Measurements from ENCODE around the gene MAPK10.

The MAPK10 gene

DNA sequence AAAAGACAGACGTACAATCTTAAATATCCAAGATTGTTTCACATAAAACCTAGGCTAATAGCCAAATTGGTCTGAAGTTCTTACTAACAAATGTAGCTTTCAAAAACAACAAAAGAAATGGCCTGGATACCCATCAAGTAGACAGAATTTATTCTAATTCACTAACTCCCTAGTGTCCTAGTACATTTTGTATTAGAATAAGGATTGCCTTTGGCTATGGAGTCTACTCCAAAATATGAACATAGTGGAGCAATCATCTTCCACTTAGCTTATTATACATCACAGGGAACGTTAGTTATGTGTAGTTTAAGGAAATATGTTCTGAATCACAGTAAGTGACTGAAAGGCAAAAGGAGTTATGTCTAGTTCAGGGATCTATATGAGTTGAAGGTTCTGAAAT is 81.7 kb downstream of the MAPK10 start:
- DNase-seq (ENCODE audit: low read depth): no peak

DNA sequence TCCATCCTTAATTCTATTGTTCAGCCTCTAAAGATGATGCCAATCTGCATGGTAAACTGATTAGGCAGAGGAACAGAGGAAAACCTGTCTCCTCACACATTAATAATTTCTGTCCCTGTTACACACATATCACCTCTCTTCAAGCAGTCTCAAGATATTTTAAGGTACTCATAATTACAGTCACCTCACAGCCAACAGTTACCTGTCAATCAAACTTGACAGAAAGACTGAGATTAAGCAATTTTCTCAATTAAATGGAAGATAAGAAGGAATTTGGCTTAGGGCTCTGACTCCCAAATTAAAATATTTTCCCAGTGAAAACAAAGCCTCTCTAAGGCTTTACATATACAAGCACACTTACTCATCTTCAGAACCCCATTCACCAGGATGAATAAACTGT is 85.2 kb downstream of the MAPK10 start:
- no peak for DNase-seq (ENCODE audit: low read depth)

DNA sequence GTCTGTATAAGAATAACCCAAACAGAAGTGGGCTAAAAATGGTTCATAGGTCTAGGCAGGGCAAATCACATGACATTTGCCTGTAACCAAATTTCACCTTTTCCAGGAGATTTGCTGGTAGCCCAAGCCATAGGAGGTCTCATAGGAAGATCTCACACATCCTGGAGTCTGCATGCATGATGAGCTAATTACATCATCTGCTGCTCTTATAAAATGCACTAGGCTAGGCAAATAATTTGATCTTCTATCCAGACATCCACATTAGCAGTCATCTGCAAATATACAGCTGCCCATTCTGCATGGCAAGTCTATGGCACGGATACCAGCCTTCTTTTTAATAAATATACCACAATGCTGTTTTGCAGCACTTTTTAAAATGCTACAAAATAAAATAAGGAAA is 87.2 kb downstream of the MAPK10 start:
- no peak for DNase-seq (ENCODE audit: low read depth)

DNA sequence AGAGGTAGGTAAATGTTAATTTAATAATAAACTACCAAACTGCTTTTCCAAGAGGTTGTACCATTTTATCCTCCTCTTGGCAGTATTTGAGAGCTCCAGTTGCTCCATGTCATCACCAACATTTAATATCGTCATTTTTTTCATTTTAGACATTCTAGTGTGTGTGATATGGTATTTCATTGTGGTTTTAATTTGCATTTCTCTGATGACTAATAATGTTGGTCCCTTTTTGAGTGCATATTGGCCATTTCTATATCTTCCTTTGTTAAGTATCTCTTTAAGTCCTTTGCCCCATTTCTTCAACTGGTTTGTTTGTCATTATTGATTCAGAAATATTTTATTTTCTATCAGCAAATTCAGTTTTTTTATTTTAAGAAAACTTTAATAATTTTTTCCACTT is 88.8 kb downstream of the MAPK10 start:
- DNase-seq (ENCODE audit: low read depth): no peak

DNA sequence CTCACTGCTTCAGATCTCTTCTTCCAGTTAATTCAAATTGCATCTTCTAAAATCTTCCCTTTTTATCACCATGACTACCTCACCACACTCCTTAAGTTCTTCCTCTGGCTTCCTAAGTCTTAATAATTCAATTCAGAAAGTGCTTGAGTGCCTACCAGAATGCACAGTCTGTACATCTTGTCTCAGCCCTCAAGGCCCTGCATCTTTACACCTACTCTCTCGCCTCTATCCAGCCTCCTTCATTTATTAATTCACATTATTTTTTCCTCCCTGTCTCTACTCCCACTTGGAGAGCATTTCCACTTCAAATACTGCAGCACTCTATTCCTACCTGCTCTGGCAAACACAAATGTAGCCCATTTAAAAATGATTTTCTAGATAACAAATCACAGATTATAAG is 90.5 kb downstream of the MAPK10 start:
- DNase-seq (ENCODE audit: low read depth): no peak

DNA sequence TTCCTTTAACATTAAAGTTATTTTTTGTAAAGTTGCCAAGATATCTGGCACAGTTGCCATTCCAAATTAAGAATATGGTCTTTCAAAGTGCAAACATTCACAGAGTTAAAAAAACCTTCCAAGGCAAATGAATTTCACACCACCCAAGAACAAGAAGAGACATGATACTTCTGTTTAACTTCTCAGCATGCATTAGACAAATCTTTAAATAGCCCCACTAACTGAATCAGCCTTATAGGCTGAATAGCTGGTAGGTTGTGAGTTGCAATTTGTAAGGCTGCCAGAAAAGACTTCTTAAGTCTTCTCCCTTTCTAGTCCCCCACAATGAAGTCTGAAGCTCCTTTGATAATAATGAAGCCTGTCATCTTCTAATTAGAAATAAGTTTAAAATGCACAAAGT is 95.6 kb downstream of the MAPK10 start:
- no peak for DNase-seq (ENCODE audit: low read depth)

DNA sequence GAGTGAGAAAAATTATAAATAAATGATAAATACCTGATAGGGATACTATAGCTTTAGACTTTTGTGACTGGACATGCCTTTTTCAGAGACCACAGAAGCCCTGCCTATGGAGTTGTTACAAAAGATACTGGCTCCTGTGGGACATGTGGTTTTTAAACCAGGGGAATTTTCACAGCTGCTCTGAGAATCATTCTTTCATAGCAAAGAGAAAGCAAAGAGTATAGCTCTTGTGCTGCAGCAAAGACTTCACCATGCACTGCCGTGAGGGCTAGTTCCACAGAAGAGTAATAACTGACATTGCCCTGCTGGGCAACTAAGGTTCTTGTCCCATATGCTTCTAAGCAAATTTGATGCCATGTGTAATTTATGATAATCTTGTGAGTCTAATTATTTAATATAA is 98.2 kb downstream of the MAPK10 start:
- no peak for DNase-seq (ENCODE audit: low read depth)

DNA sequence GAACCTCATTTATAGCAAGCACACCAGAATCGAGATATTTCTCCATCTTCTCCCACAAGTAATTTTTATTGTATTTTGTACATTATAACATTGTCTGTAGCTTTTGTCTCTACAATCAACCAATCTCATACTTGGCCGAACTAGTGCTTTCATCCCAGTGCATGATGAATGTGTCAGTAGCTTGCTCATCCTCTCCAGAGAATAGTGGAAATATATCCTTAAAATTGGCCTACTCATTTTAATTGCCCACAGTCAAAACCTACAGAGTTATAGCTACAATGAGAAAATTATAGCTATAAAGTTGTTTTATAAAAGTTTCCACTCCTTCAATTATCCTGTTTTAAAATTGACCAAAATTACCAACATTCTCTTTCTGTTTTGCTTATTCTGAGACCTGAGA is 103.8 kb downstream of the MAPK10 start:
- DNase-seq (ENCODE audit: low read depth): no peak

DNA sequence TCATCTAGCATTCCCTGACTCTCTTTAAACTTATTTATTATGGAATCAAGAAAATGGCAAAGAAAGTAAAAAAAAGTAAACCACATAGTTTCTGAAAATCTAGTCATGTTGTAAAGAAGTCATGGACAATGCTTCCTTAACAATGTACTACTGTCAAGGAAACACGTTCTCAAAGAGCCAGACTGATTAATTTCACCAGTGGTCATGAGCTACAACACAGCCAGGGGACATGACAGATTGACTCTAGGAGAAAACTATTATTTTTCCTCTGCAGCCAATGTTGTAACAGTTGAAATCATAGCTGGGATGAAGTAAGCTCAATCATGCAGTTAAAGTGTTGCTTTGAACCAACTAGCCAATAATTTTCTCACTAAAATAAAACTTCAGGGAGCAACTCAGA is 109.2 kb downstream of the MAPK10 start:
- no peak for DNase-seq (ENCODE audit: low read depth)

DNA sequence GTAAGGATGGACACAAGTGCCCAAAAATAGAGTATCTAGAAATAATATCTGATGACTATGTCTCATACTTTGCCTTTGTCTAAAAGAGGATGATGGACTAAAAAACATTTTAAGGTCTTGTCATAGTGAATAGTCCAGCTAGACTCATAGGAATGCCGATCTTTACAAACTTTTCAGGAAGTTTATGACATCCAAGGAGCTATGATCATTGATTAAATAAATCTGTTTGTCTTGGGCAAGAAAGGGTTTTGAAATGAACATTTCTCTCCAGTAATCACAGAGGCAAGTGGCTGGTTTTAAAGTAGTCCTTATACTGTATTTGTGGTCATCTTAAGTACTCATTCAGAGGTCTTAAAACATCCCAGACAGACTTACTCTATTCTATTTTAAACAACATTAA is 109.8 kb downstream of the MAPK10 start:
- DNase-seq (ENCODE audit: low read depth): peak; percentile 30

DNA sequence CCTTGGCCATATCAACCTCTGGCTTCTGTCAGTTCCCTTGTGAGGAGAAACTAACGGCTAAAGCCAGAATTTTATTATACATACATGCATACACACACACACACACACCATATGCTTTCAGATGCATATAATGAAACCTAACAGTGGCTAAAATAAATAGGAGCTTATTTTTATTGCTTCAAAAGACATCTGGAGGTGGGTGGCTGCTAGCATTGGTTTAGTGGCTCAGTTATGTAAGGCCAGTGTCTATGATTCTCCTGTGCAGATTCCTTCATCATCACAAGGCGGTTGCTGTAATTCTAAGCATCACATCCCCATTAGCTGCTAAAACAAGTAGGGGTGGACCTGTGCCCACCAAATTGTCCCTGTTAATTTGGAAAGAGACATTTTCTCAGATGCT is 110.8 kb downstream of the MAPK10 start:
- DNase-seq (ENCODE audit: low read depth): no peak

DNA sequence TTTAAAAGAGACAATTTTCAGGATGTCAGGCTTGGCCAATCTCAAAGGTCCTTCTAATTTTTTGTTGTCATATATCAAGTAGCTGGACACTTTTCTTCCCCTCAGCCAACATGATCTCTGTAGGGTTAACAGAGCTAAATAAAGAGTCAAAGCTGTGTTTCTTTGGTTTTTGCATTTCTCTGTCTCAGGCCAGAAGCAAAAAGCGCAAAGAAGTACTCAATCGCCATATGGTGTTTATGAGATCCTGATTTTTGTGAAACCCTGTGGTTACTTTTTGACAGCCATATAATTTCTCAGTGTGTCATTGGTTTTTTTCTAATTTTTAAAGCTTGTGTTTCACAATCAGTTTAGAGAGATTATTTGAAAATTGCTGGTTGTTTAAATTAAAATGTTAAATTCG is 111.9 kb downstream of the MAPK10 start:
- no peak for DNase-seq (ENCODE audit: low read depth)

DNA sequence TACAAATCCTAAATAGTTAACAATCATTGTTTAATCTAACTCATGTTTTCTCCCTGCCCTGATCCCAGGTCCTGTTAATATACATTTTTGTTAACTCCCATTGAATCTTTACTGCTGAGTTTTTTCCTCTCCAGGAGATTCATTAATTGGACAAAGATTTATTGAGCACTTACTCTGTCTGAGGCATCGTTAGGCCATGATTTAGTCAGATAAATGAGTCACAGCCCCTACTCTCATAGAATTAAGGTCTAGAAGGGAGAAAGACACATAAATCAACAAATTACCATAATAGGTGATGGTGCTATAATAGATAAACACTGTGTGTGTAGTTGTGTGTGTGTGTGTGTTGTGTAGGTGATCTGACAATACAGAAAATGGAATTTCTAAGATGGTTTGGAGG is 112.5 kb downstream of the MAPK10 start:
- DNase-seq (ENCODE audit: low read depth): no peak

DNA sequence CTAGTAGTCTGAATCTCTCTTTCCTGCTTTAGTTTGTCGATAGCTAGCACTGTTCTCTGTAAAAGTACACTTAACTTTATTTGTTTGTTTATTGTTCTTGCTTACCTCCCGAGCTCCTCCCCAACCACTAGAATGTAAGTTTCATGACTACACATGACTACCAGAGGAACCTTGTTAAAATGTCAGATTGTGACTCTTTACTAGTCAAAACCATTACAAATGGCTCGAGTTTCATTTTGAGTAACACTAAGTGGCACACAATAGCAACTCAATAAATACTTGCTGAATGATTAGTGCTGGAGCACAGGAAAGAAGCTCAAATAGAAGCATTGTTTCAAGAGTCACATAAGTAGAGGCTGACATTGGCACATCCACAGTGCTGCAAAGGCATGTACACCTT is 116.1 kb downstream of the MAPK10 start:
- no peak for DNase-seq (ENCODE audit: low read depth)

DNA sequence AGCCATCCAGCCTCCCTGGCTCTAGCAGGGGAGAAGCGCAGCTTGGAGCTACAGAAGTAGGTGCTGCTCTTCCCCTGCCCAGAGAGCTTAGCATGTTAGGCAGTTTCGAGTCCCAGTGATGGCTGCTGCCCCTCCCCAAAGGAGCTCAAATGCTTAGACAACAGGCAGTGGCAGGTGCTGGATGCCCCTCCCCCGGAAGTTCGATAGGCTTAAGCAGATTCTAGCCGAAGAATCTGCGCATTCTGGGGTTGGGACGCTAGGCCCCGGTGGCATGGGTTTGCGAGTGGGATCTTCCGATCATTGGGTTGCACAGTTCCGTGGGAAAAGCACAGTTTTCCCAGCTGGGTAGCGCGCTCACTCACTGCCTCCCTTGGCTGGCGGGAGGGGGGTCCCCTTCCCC is 117.2 kb downstream of the MAPK10 start:
- no peak for DNase-seq (ENCODE audit: low read depth)

DNA sequence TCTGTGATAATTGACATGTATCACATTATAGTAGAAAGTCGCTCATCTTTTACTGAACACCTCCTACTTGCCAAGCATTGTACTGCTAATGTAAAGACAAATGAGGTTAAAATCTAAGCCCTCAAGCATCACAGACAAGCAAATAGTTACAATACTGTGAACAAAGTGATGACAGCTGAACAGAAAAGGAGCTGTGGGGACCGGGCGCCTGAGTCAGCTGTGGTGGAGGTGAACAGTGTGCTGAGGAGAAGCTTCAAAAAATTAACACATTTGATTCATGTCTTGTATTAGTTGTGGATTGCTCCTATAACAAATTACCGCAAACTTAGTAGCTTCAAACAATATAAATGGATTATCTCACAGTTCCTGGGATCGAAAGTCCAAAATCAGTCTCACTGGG is 124.3 kb downstream of the MAPK10 start:
- no peak for DNase-seq (ENCODE audit: low read depth)

DNA sequence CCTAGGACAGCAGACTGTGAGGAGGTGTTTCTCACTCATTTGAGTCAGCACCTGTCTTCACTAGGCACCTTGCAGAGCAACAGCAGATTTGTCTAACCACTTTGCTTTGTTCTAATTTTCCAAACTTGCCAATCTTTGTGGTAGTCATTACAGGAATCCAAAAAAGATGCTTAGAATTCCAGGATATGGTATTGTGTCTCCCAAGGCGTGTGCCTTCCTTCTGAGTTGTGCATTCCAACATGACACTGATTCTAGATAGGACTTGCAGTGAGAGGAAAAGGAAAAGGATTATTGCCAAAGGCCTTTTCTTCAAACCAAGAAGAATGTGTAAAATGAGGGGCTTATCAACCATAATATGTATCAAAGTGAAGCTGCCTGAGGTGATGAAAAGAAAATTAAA is 126.2 kb downstream of the MAPK10 start:
- DNase-seq (ENCODE audit: low read depth): no peak

DNA sequence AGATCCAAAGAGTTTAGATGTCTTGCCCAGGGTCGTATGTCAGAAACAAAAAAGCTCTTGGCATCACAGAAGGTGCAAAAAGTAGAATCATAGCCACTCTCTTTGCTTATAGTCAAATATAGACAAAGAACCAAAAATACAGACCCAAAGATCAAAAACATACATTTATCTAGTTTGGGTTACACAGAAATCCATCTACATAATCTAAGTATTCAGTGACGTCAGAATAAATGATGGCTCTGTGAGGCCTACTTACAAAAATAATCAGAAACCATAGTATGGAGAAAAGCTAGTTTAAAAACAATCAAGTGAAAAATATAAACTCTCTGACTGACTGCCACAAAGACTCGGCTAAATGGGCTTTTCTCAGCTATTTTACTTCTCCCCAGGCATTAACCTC is 126.8 kb downstream of the MAPK10 start:
- no peak for DNase-seq (ENCODE audit: low read depth)

DNA sequence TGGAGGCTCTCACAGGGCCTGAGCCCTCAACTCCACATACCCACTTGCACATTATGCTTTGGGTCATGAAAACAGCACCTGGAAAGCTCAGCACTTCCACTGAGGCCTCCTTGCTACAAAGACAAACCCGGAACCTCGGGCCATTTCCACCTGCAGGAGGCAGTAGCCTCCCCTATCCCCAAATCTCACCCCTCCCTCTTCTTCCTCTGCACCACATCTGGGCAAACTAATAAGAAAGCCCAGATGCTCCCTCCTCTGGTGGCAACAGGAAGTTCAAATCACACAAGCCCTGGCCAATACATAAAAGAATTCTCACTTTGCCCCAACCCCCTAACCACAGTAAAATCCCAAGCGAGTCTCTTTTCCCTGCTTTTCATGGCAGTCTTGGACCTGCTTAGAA is 136.4 kb downstream of the MAPK10 start:
- no peak for DNase-seq (ENCODE audit: low read depth)

DNA sequence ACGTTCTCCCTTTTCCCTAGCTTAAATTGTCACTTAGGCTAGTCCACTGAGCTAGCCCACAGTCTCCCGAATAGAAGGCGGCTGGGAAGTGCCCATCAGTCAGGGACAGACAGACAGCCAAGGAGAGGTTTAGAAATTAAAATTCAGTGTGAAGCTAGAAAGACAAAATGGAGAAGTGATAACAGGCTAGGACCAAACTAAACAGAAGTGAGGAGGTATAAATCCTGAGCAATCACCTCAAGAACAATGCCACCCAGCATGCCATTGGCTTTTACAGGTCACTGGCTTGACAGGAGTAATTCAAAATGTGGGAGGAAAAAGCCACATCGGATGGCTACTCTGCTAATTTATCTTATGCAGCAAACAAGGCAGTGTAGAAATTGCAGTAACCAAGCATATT is 138.9 kb downstream of the MAPK10 start:
- no peak for DNase-seq (ENCODE audit: low read depth)

DNA sequence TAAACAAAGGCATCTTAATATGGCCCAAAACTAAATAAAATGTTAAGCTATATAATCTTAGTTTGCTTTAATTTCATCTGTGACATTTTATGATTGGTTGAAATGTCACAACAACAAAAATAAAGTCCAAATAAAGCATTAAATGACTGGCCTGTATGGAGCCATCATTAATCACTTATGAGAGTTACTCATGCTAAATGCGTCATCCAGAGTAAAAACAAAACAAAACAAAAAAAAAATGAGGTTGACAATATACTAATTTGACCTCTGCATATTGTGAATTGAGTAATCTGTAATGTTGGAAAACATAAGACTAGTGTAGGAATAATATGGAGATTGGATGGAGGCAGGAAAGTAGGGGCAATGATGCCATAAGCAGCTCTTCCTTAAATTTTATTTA is 139.7 kb downstream of the MAPK10 start:
- DNase-seq (ENCODE audit: low read depth): peak; percentile 56

DNA sequence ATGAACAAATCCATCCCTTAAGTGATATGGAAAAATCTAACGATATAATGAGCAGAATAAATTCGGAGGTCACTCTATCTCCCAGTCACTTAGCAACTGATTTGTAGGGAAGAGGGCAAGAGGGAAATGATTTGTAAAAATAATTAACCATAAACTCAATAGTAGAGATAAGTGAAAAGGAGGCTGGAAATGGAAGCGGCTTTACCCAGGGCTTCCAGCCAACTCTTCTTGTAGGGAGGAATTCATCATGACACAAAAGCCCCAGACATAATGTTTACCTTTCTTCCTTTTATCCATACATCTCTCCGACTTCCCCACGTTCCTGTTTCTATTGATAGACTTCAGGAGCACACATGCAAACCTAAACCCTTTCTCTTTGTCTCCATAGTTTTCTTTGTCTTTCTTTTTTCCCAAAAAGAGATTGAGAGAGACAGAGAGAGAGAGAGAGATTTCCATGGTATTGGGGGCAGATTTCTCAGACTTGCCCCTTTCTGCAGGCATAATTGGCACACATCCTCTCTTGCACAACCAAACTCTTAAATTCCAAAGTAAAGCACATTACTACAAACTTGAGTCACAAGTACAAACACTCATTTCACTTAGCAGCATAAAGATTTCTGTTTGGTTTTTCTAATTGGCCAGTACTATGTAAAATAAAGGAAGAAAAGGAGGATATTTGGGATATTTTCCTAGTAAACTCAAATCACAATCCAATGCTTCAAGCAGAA is 140.9 kb downstream of the MAPK10 start:
- no peak for DNase-seq (ENCODE audit: low read depth)

DNA sequence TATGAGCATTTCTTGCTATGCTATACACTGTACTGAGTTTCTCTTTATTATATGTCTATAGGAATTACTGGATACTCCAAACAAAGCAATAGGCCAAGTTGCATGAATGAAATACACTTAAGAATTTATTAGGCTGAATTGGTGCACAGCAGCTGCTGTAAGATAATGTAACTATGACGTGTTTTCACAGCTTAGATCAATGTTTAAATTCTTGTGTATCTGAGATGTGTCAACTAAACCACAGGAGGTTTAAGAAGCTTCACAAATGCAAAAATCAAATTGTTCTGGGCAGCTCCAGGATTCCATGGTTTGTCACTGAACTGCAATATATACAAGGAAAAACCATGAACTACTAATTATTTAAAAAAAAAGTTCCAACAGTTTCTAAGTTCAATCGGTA is 156.7 kb downstream of the MAPK10 start:
- DNase-seq (ENCODE audit: low read depth): no peak

DNA sequence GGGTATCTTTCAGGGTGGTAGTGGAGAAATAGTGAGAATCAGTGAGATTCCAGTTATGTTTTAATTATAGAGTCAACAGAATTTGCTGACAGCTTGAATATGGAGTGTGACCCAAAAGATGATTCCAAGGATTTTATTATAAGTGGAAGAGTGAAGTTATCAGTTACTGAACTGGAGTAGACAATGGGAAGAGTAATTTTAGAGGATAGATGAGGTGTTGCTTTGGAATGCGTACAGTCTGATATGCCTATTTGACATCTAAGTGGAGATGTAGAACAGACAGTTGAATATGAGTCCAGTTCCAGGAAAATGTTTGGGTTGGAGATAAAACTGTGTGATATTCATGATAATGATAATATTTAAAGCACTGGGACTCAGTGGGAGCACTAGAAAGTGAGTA is 174.2 kb downstream of the MAPK10 start:
- DNase-seq (ENCODE audit: low read depth): no peak

DNA sequence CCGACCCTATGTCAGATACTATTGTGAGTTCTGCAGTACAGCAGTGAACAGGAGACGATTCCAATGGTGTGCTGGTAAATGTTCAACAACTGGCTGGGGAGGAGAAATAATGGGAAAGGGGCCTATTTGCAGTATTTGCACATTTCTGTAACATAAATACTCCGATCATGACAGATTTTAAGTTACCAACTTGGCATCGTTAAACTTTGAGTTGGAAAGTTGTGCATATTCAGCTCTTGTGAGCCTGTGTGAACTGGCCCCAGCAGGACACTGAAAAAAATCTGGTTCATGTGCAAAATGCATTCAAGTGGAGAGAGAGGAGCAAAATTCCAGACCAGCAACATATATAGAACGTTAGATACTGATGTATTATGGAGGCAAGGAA is 175.0 kb downstream of the MAPK10 start:
- no peak for DNase-seq (ENCODE audit: low read depth)
